HK-2 (cell line): ENCODE data around the gene LCE3B.

ENCODE experiments used
- DNase-seq: peaks from one replicate; pipeline ENCODE4 v3.0.0-alpha.2; 2018; ENCODE audit not compliant: unreplicated experiment

Gene LCE3B

DNA sequence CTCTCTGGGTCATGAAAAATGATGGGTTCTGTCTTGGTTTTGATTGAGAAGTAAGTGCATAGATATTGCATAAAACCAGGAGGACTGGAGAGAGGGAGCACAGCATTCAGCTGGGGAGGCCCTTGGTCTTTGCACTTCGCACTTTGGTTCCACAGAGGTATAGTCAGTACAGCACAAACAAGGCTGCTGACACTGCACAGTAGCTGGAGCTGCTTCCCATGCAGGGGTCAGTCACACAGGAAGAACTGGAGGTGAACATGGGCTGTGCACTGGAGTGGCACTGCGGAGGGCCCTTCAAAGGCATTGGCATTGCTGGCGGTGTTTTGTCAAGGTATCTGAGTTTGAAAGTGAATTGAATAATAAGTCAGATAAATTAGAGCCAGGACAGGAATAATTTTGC is 45.0 kb downstream of the LCE3B start:
- DNase-seq, result no peak

DNA sequence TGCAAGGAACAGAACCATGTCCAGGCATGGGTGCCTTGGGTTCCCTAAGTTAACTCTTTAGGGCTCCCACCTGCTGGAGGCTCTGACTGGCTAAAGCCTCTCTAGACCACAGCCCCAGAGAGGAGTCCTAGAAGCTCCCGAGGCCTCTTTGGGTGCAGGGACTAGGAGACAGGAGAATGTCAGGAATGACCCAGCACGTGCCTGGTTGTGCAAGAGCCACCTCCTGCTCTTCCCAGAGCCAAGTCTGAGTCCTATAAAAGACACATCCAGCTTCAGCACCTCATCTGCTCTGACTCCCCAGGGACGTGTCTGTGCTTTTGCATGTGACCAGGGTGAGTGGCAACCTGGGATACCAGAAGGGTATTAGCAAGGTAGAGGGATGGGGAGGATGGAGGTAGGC is 49.5 kb downstream of the LCE3B start, which contains the start of gene LCE2D:
LCE2D (plus strand) TSS at position 283 of the 400 bp plus-strand sequence. CDS start 726 bp downstream, outside the sequence.
- no peak for DNase-seq
